Stimulated activated CD4-positive, alpha-beta T cell treated with anti-CD3 and anti-CD28 coated beads, Interleukin-1b, Interleukin-23, amount 100 ng/mL, for 24 hours (primary cell): ENCODE data around the gene TRMT11.
"Not testable (repeated sequence)": the region's sequence is repeated elsewhere in the genome, so short reads cannot be mapped to it uniquely, and the experiment has no call there.

Experiments used
- DNase-seq, 4 experiments: peaks; one replicate each; pipeline ENCODE4 v3.0.0-alpha.2; 2020; ENCODE audit warnings: low read depth in 4 of 4, low spot score in 1 of 4

The TRMT11 gene

GRCh38 chr6:125991653-125992052 lies 5.3 kb downstream of the TRMT11 start:
- no peak for DNase-seq

- DNase-seq = no peak
Observed at GRCh38 chr6:125994670-125995488, 8.5 kb downstream of the TRMT11 start.

GRCh38 chr6:125995972-125996580 lies 9.7 kb downstream of the TRMT11 start:
- peak; percentile 33 to 48 (median 45) for DNase-seq

GRCh38 chr6:126002755-126003679 lies 16.7 kb downstream of the TRMT11 start:
- no peak for DNase-seq

GRCh38 chr6:126007800-126008199 lies 21.5 kb downstream of the TRMT11 start:
- DNase-seq = no peak

GRCh38 chr6:126010040-126010439 lies 23.7 kb downstream of the TRMT11 start:
- DNase-seq = no peak

GRCh38 chr6:126015863-126016262 lies 29.5 kb downstream of the TRMT11 start:
- no peak for DNase-seq

GRCh38 chr6:126016591-126016990 lies 30.3 kb downstream of the TRMT11 start:
- no peak for DNase-seq

- no peak for DNase-seq
Observed at GRCh38 chr6:126017668-126018067, 31.3 kb downstream of the TRMT11 start.

GRCh38 chr6:126020305-126021050 lies 34.1 kb downstream of the TRMT11 start:
- DNase-seq = no peak

- DNase-seq = not testable (repeated sequence)
Observed at GRCh38 chr6:126023474-126023873, 37.1 kb downstream of the TRMT11 start.

- DNase-seq = no peak
Observed at GRCh38 chr6:126026001-126026400, 39.7 kb downstream of the TRMT11 start.

- no peak for DNase-seq
Observed at GRCh38 chr6:126027601-126028000, 41.3 kb downstream of the TRMT11 start.

GRCh38 chr6:126030045-126030444 lies 43.7 kb downstream of the TRMT11 start:
- DNase-seq = no peak

- DNase-seq = no peak
Observed at GRCh38 chr6:126033696-126034095, 47.4 kb downstream of the TRMT11 start.

GRCh38 chr6:126034656-126035055 lies 48.3 kb downstream of the TRMT11 start:
- no peak for DNase-seq

GRCh38 chr6:126035764-126036163 lies 49.4 kb downstream of the TRMT11 start:
- DNase-seq = no peak

GRCh38 chr6:126038234-126038633 lies 51.9 kb downstream of the TRMT11 start:
- no peak for DNase-seq

GRCh38 chr6:126039284-126039683 lies 52.9 kb downstream of the TRMT11 start:
- DNase-seq = no peak

GRCh38 chr6:126040394-126040793 lies 54.1 kb downstream of the TRMT11 start:
- no peak for DNase-seq

- DNase-seq = no peak
Observed at GRCh38 chr6:126040826-126041225, 54.5 kb downstream of the TRMT11 start.
